Measurements from ENCODE around the gene ZNF385A.
"Not testable (repeated sequence)": the region's sequence is repeated elsewhere in the genome, so short reads cannot be mapped to it uniquely, and the experiment has no call there.

ZNF385A gene

DNA sequence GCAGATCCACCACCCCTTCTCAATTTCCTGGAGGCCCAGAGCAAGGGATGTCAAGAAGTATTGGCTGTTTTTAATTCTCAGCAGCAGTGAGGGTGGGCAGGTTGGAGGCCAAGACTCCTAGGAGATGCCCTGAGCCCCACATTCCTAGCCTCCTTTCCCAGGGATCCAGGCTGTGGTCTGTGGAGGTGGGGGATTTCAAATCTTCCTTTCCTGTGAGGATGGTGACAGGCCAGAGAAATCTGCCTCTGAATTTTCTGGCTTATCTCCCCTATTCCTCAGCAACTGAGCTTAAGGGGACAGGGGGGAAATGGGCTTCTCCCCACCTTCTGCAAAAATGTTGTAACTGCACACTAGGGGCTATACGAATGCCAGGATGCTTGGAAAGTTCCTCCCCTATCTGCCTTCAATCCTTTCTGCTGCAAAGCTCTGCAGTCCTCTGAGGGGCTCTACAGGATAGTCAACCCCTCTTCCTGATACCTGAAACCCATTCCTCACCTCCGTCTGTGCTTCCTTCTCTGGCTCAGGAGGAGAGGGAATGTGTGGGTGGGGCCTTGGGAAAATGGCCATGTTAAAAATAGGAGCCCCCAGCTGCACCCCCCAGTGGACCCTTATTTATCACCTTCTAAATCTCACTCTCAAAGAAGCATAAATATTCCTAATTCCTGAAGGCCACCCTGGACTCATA is 26.9 kb downstream of the ZNF385A start:
- DNase-seq (ENCODE audit: low read depth in 4 of 4, low spot score in 1 of 4), result no peak

GRCh38 chr12:54356951-54357356 is 27.6 kb downstream of the ZNF385A start:
- no peak for DNase-seq (ENCODE audit: low read depth in 4 of 4, low spot score in 1 of 4)

- DNase-seq (ENCODE audit: low read depth in 4 of 4, low spot score in 1 of 4), result no peak
These were observed 28.3 kb downstream of the ZNF385A start for GRCh38 chr12:54356228-54356627.

DNA sequence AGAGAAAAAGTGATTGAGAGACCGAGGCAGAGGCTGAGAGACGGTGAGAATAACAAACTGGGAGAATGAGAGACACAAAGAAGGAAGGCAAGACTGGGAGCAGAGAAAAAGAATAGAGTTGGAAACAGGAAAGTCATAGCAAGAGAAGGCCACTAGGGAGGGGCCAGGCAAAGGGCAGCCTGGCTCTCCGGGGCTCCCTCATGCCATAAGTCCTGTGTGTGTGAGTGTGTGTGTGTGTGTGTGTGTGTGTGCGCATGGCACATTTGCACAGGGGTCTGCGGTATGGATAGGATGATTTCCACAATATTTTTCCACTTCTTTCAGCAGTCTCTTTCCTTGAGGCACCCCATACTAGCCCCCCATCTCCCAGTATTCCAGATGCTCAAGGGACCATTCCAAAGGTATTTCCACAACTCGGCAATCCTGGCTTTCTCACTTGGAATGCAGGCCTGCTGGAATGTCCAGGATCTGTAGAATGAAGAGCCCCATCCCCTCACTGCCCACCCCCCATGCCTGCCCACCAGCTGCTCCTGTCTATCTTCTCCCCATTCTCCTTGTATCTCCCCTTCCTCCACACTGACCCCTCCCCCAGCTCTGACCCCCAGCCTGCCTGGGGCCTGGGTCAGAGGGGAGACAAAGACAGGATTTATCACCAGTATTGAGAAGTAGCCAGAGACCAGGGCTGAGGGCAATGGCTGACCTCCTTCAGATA is 29.3 kb downstream of the ZNF385A start:
- no peak for DNase-seq (ENCODE audit: low read depth in 4 of 4, low spot score in 1 of 4)

- DNase-seq (ENCODE audit: low read depth in 4 of 4, low spot score in 1 of 4), result not testable (repeated sequence)
These were observed 30.3 kb downstream of the ZNF385A start for GRCh38 chr12:54354271-54354670.

- DNase-seq (ENCODE audit: low read depth in 4 of 4, low spot score in 1 of 4), result no peak
These were observed 31.4 kb downstream of the ZNF385A start for GRCh38 chr12:54352891-54353874.

GRCh38 chr12:54352022-54352531 is 32.5 kb downstream of the ZNF385A start:
- no peak for DNase-seq (ENCODE audit: low read depth in 4 of 4, low spot score in 1 of 4)

DNA sequence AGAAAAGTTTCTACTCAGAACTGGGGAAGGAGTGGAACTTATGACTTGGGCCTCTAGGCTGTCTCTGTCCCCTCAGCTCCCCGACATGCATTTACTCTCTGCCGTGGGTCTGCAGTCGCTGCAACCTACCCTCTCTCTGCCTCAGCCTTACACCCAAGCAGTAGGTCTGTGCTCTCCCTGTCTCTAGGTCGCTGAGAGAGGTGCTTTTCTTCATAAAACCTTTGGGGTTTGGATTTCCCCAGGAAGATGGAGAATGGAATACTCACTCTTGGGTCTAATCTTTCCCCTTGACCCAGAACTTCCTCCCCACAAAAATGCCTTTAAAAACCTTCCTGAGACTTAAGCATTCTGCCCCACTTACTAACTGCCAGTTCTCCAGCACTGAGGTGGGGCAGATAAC is 33.2 kb downstream of the ZNF385A start:
- DNase-seq (ENCODE audit: low read depth in 4 of 4, low spot score in 1 of 4), result no peak

GRCh38 chr12:54350743-54351142 is 33.8 kb downstream of the ZNF385A start:
- no peak for DNase-seq (ENCODE audit: low read depth in 4 of 4, low spot score in 1 of 4)

DNA sequence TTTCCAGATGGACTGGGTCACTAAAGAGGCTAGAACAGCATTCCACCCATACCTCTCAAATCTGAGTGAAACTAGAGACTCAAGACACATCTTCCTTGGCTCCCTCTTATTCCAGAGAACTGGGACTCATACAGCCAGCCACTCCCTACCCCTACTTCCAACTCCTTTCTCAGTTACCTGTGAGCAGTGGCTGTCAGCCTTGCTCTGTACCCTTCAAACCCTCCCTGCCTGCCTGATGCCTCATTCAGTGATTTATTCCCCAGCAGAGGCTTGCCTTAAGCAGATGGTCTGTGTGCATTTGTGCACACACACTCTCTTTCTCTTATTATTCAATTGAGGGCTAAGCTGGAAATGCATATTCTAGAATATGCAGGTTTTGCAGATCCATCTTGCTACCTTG is 34.9 kb downstream of the ZNF385A start:
- DNase-seq (ENCODE audit: low read depth in 4 of 4, low spot score in 1 of 4), result no peak

DNA sequence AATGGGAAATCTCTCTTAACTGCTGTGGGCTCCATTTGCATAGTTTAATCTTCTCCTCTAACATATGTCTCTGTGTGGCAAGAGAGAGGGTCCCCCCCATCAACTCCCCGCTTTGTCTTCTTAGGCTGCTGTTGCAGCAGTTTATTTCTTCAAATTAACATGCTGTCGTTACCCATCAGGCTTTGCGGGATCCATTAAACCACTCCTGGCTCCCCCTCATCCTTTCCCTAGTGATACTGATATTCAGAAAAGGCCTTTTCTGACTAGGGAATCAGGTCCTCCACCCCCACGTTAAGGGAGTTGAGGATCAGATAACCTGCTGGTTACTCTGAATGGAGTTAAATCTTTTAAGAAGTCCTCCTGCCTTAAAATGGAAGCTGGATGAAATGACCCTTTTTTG is 35.5 kb downstream of the ZNF385A start:
- DNase-seq (ENCODE audit: low read depth in 4 of 4, low spot score in 1 of 4), result no peak

DNA sequence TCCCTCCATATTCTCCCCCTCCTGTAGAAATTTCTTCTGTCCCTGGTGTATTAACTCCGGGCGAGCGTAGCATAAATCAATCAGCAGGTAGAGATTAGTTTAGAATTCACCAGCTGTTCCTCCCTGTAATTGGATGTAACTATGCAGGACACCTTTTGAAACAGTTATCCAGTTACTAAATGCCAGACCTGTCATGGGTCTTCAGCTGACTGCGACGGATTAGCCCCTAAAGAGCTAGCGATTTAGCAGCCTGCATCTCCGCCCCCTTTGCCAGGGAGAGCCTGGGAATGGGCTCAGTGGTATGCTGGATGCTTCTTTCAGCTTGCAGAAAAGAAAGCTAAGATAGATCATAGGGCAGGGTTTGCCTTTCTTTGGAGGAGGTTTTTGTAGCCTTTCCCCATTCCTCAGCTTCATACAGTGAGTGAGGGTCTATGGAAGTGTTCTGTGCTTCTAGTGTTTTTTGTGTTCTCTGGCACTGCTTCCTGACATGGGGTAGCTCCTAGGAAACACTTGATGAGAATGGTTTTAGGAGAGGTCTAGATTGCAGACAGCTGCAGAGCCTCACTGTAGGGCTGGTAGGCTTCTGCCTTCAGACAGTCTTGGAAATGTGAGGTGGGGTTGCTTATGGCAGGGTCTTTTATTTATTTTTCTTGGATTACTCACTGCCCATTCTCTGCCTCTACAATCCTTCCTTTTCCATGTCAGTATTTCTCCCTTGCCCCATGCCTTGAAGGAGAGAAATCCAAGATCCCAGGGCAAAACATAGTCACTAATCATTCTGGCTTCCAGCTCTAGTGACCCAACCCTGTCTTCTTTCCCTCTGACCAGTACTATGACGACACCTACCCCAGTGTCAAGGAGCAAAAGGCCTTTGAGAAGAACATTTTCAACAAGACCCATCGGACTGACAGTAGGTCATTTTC is 42.9 kb downstream of the ZNF385A start:
- DNase-seq (ENCODE audit: low read depth in 4 of 4, low spot score in 1 of 4), result no peak

- no peak for DNase-seq (ENCODE audit: low read depth in 4 of 4, low spot score in 1 of 4)
These were observed 43.7 kb downstream of the ZNF385A start for GRCh38 chr12:54340846-54341245.

- DNase-seq (ENCODE audit: low read depth in 4 of 4, low spot score in 1 of 4), result no peak
These were observed 45.7 kb downstream of the ZNF385A start for GRCh38 chr12:54338698-54339296.

DNA sequence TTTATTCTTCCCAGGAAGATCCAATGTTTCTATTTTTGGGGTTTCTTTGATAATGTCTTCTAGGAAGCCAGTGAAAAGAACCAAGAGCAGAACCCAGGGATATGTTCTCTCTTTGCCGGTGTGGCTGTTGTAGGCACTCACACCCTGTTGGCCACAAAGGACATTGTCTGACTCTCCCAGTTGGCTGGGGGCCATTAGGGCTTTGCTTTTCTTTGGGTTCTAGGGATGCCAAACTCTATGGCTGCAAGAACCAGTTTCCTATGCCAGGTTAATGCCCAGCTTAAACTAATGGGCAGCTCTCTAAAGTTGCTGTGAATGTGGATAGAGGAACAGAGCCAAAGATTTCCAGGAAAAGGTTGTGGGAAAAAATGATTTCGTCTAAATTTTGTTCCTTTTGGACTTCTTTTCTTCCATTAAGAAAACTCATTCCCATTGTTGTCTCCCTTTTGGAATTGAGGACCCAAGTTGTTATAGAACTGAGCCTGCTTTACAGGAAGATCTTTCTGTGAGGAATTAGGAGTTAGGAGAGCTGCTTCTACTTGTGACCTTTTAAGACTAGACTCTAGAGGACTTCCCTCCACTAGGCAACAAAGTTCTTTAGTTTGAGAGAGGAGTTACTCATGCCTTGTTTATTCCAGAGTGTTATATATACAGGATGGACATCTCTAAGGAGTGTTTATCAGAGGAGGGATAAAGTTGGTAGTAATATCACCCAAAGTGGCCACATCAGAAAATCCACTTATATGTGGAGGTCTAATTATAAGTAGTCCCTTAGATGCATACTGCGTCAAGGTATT is 46.5 kb downstream of the ZNF385A start:
- no peak for DNase-seq (ENCODE audit: low read depth in 4 of 4, low spot score in 1 of 4)

- no peak for DNase-seq (ENCODE audit: low read depth in 4 of 4, low spot score in 1 of 4)
These were observed 47.2 kb downstream of the ZNF385A start for GRCh38 chr12:54337280-54337842.

DNA sequence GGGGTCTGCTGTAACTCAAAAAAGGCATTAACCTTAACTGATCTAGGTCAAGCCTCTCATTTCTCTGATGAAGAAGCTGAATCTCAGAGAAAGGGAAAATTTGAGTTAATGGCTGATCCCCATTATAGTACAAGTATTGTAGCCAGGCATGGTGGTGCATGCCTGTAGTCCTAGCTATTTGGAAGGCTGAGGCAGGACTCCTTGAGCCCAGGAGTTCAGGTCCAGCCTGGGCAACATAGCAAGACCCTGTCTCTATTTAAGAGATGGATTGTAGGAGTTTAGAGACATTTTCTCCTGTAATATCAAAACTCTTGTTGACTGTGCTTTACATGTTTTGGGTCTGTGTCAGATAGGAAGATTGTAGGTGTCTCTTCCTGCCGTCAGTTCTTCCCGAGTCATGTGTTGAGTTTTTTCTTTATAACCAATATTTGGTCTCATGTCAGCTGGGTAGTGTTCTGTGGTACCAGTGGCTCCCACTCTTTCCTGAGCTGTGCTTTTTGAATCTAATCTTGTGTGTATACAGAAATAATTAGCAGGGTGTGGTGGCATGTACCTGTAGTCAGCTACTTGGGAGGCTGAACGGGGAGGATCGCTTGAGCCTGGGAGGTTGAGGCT is 51.0 kb downstream of the ZNF385A start:
- no peak for DNase-seq (ENCODE audit: low read depth in 4 of 4, low spot score in 1 of 4)

GRCh38 chr12:54331461-54331860 is 53.1 kb downstream of the ZNF385A start:
- DNase-seq (ENCODE audit: low read depth in 4 of 4, low spot score in 1 of 4), result no peak
